HG02588 (cell line): ENCODE results near the gene PDGFRB.

Experiments
- ATAC-seq: cut with Tn5 transposase; IDR thresholded peaks from one replicate; pipeline ENCODE4 v1.9.1; 2021; ENCODE audit warnings: mild to moderate bottlenecking, moderate library complexity; ENCODE audit not compliant: unreplicated experiment

Gene PDGFRB

DNA sequence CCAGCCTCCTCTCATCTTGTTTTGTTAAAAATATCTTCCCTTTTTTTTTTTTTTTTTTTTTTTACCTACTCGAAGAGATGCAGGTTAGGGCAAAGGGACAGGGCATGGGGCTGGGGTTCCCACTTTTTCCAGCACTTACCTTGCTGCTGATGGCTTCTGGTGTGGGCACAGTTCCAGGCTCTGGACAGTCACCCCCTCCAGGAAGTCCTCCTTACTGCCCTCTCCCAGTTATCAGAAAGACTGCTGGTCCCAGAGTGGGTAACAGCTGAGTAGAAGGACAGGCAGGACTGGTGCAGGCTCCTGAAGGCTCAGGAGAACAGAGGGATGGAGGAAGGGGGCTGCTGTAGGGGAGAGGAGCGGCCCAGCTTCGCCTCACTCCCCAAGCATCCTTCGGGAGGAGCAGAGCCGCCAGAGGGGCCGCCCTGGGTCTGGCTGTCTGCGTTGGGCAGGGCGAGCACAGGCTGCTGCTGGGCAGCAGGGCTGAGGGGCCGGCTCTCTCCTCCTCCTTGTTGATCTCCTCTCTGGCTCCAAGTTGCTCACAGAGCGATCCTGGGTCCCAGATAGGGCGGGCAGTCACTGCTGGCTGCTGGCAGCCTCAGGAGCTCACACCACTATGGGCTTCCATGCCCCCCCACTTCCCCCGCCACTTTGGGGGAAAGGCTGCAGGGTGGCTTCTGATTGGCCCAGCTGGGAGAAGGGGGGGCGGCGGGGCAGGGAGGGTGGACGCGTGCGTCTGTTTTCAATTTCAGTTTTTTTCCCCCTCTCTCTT, at the start of gene PDGFRB:
Gene PDGFRB (minus strand): TSS at position 588 of the 769 bp plus-strand sequence. CDS start 18,798 bp downstream, outside the sequence.
- ATAC-seq: peak; percentile 55

DNA sequence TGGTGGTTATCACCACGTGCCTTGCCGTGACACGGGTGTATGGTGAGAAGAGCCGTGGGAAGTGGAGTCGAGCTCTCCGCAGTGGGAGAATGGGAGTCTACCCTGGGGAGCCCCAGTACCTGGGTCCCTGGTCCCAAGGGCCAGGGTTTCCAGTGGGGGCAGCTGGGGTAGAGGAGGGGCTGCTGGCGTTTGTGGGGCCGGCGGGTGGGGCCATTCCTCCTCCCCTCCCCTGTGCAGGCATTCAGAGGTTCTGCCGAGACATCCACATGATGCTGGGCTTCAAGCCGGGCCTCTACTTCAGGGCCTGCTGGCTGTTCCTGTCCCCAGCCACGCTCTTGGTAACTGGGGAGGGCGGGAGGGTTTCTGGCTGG, 48.9 kb upstream of the PDGFRB start:
- no peak for ATAC-seq

DNA sequence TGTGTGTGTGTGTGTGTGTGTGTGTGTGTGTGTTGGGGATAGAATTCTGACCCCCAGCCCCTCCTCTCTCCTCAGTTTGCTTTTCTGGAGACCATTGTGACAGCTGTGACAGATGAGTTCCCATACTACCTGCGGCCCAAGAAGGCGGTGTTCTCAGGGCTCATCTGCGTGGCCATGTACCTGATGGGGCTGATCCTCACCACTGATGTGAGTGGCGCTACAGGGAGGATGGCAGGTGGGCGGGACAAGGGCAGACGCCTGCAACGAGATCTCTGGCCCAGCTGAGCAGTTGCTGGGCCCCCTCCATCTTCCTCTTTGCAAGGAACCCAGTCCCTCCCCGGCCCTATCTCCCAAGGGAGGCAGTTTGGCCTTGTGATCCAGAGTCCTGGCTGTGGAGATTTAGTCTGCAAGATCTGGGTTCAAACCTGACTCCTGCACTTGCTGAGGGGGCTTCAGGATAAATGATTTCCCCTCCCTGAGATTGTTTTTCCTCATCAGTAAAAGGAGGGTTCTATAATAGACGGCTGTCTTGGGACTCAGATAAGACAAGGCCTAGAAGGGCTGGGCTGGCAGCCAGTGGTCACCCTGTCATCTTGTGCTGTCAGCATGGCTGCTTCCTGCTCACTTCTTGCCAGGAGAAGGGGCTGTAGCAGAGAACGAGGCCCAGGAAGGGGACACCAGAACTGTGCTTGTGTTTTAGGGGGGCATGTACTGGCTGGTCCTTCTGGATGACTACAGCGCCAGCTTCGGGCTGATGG, 48.4 kb upstream of the PDGFRB start:
- ATAC-seq: no peak

DNA sequence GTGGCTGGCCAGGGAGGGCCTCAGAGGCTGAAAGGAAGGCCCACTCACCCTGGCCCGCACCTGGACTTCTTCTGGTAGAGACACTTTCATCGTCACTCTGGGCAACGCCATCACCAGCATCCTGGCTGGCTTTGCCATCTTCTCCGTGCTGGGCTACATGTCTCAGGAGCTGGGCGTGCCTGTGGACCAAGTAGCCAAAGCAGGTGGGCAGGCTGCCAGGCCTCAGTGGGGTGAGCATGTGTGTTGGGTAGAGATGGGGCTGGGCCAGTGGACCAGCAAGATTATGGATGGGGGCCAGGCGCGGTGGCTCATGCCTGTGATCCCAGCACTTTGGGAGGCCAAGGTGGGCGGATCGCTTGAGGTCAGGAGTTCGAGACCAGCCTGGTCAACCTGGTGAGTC, 46.9 kb upstream of the PDGFRB start:
- ATAC-seq: no peak

DNA sequence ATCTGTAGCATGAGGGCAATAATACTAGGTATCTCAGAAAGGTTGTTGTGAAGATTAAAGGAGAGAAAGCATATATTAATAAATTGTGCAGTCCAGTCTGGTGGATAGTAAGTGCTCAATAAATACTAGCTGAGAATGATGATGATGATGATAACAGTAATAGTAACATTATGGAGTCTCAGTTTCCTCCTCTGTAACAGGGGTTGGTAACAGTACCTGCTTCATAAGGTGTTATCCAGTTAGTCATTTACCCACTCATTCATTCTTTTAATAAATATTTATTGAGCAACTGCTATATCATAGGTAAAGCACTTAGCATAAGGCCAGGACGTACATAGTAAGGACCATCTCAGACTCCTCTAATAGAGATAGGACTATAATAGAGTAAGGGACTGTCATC, 41.8 kb upstream of the PDGFRB start:
- no peak for ATAC-seq

DNA sequence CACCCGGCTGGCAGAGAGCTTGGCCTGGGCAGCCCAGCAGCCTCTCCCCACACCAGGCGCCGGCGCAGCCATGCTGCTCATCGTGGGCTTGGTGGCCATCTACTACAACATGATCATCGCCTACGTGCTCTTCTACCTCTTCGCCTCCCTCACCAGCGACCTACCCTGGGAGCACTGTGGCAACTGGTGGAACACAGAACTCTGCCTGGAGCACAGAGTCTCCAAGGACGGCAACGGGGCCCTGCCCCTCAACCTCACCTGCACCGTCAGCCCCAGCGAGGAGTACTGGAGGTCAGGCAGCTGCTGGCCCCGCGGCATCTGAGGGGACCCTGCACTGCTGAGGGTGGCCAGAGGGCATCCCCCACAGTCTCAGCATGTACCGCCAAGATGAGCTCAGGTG, 41.3 kb upstream of the PDGFRB start:
- ATAC-seq: no peak

DNA sequence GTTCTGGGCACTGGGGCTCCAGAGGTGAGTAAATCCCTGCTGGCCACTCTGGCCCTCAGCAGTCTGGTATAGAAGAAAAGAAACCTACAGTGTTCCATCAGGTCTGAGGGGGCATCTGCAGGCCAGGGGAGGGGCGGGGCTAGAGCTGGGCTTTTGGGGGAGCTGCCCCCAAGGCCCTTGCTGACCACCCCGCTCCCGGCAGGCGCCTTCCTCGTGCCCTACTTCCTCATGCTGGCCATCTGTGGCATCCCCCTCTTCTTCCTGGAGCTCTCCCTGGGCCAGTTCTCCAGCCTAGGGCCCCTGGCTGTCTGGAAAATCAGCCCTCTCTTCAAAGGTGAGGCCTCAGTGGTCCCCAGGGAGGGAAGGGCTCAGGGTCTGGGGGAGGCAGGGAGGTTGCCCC, 40.9 kb upstream of the PDGFRB start:
- ATAC-seq: no peak

DNA sequence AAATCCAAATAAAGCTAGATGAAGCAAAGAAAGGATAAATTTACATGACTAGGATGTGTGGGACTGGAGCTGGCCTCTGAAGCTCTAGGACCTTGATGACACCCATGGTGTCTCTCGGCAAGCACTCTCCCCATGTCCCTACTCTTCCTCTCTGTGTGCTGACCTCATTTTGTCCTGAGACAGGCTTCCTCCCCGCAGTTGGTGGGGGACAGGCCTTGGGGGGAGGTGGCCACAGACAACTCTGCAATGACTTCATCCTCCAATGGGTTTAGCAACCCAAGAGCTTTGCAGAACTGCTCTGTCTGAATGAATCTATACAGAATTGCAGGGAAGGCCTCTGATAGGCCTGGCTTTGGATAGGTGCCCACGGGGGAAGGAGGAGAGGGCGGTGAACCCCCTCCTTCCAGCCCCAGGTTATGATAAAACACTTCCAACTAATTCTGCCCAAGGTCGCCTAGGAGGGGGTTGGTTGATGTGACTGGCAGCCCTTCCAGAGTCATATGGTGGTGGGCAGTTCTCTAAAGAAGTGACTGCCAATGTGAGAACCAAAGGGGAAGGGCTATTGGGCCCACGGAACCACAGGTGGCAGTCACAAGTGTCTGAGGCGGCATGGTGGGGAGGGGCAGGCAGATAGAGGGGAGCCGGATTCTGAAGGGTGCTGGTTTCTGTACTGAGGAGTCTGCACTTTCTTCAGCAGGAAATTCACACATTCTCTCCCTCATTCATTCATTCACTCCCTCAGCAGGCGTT, 40.3 kb upstream of the PDGFRB start:
- no peak for ATAC-seq

DNA sequence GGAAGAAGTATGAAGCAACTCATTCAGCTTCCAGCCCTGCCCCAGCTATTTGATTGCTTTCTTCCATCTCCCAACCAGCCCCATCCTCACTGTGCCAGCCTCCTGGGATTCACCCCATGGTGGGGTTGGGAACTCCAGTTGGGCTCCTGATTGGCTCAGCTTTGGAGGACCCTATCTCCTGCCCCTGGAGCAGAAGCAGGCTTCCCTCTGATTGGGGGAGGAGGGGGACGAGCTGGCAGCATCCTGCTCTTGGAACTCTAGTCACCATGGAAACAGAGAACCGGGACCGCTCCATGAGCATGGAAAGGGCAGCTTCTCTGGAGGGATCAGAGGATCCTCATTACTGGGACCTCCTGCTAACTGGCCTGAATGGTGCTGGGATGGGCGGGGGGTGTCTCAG, 36.8 kb upstream of the PDGFRB start:
- ATAC-seq: no peak

DNA sequence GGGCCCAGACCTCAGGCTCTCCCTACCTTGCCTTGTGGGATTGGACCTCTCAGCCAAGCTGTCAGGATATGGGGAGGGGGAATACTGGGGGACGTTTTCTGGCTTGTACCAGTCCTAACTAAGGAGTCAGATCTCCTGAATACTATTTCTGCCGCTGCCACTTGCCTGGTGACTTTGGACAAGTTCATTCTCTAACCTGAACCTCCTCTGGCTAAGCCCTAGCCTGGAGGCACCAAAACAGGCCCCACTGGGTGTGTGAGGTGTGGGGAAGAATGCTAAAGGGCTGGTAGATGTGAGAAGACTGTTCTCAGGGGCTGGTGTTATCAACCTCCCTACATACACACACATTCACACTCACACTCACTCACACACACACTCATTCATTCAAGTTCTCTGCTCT, 35.3 kb upstream of the PDGFRB start:
- no peak for ATAC-seq

DNA sequence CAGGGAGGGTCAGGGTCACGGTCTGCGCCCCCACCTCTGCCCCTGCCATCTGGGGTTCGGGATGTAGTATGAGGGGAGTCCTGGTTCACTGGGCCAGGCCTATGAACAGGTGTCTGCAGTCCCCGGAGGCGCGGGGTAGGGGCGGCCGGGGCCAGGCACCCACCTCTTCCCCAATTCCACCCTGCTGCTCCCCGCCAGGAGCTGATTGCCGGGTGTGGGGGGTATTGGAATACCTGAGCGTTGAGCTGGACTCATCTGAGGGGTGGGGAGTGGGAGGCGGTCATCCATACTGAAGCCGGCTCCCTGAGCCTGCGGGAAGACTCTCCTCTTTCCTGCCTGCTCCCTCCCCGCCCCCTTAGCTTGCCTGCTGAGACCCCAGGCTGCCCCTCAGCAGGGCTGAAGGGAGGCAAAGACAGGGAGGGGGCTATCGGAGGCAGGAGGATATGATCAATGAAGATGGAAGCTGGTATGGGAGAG, 34.9 kb upstream of the PDGFRB start:
- ATAC-seq: no peak

DNA sequence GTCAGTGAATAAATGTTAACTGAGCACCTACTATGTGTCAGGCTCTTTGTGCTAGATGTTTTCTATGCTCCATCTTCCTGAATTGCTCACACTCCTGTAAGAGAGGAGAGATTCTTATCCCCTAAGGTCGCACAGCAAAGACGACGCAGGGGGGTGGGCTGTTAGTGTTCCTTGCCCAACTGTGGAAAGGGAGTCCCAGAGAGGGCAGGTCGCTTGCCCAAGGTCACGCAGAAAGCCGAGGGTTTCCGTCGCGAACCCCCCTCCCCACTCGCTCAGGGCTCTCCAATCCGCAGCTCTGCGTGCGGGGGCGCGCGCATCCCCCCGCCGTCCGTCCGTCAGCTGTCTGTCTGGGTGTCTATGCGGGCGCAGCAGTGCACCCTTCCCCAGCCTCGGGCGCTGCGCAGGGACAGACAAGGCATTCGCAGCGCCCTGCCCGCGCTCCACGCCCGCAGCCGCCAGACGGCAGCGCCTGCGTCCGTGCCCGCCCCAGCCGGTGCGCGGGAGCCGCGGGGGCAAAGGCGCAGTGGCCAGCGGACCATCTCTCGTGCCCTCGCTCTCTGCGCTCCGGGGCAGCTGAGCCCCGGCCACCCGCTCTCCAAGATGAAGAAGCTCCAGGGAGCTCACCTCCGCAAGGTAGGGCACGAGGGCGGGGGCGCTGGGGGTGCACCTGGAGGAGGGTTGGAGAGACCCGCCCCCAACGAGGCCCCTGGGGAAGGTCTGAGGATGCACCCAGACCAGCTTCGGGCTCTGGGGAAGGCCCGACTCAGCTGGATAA, 34.3 kb upstream of the PDGFRB start, which contains the start of gene SLC6A7:
Gene SLC6A7 (plus strand): TSS at position 335 of the 775 bp plus-strand sequence. CDS start 266 bp downstream, at position 601.
- no peak for ATAC-seq

DNA sequence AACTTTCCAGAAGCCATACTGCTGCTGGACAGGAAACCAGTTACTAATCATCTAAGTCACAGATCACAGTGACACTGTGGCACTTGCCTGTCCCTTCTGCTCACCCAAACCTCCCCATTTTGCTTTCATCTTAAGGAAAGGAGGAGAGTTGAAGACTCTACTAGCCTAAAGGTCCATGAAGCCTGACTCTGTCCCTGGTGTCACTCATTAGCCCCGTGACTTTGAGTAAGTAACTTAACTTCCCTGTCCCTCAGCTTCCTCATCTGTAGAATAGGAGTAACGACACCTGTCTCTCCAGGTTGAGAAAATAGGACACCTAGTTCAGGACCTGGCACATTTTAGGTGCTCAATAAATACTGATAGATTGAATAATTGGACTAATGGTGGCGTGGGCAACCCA, 33.7 kb upstream of the PDGFRB start:
- ATAC-seq: no peak

DNA sequence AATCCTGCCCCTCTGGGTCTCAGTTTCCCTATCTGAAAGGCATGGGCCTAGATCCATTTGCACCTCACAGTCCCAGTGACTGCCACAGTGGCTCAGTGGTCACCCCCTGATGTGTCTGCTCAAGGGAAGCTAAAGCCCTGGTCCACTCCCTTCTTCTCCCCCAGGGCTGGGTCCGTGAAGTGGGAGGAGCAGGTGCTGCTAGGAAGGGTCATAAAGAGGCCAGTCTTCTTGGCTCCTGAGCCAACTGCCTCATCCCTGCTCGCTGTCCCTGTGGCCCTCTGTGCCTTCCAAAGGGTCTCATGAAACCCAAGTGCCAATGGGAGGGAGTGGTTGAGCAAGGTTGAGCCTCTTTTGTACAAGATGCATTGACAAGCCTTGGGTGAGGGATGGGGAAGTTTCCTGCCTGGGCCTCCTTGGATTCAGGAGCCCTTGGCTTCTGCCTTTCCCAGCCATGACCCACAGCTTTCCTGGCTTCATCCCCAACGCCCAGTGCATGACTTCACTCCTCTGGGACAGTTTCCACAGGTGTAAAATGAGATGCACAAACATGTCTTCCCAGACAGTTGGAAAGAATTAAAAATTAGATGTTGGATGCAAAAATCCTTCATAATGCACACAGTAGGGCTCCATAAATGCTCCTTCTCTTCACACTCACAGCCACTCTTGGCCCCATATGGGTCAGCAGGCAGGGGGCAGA, 32.6 kb upstream of the PDGFRB start:
- no peak for ATAC-seq

DNA sequence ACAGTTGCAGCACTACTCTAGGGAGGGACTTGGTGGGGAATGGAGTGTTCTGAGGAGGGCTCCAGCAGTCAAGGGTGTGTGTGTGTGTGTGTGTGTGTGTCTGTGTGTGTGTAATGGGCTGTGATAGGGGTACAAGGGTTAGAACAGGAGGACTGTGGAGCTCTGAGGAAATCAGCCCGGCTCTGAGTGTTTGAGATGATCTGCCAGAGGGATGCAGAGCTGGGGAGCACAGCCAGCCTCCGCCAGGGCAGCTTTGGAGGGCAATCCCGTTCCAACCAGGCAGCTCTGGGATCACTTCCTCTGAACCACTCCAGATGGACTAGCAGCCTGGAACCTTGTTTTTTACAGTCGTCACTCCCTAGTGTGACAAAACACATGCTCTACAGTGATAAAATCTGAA, 31.3 kb upstream of the PDGFRB start:
- ATAC-seq: no peak

DNA sequence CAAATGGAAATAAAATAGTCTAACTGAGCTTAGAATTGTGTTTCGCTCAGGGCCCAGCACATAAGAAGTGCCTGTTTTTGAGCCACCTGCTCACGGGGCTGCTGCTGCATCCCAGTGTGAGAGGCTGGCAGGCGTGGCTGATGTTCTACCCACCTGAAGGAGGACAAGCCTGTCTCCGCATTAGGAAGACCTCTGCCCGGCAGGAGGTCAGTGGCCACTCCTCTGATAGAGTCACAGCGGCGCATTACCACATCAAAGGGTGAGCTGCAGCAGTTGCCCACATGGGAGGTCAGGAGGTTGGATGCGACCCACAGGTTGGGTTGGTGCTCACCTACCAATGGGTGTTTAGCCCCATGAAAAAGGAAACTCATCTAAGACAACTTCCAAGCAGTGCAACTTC, 30.5 kb upstream of the PDGFRB start:
- no peak for ATAC-seq

DNA sequence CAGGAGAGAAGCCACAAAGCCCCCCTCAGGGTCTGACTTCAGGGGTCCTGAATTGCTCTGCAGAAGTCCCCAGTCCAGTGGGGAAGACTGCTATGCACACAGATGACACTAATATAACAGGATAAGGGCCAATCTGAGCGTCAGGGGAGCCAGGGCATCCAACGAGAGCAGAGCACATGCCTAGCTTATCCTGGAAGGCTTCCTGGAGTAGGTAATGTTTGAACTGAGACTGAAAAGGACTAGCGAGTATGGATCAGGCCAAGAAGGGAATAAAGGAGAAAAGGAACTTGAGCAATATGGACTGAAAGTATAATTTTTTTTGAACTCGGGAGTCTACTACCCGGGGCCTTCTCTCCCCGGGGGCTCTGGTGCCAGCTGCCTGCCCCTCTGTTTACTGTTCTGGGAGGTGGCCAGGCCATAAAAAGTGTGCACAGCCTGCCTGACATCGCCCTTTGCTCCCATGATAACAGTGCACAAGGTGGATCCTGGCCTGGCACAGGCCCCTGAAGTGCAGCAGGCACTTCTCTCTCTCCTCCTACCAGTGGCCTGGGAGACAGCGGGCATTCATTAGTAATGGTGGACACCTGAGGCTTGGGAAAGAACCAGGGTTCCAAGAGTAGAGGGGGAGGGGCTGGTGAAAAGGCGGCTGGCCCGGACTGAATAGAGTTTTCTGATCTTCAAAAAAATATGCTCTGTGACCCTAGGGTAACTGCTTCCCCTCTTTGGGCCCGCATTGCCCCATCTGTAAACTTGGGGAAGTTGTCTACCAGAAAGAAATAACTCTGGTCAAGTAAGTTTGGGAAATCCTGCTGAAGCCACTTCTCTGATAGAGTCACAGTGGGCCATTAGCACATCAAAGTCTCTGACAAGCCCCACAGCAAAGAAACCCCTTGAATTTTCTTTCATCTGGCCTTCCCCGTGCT, 29.6 kb upstream of the PDGFRB start:
- no peak for ATAC-seq

DNA sequence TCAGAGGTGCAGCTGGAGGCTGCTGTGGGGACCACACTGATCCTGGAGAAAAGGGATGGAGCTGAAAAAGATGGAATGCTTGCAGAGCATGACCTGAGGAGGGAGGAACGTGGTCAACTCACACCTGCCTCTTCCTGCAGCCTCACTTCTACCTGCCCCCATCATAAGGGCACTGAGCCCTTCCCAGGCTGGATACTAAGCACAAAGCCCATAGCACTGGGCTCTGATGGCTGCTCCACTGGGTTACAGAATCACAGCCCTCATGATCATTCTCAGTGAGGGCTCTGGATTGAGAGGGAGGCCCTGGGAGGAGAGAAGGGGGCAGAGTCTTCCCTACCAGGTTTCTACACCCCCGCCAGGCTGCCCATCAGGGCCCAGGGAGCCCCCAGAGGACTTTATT, 28.4 kb upstream of the PDGFRB start:
- ATAC-seq: no peak

DNA sequence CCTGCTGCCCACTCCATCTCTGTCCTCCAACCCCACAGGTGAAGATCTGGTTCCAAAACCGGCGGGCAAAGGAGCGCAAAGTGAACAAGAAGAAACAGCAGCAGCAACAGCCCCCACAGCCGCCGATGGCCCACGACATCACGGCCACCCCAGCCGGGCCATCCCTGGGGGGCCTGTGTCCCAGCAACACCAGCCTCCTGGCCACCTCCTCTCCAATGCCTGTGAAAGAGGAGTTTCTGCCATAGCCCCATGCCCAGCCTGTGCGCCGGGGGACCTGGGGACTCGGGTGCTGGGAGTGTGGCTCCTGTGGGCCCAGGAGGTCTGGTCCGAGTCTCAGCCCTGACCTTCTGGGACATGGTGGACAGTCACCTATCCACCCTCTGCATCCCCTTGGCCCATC, 27.8 kb upstream of the PDGFRB start:
- ATAC-seq: no peak
